Daoy (cell line): ENCODE data around the gene ARHGEF7. TPM values are rescaled to one million over a fixed set of nuclear protein-coding genes. Genes with fewer than 3 reads are reported as not detected.

Experiments used
- DNase-seq: peaks from one replicate; pipeline ENCODE4 v3.0.0-alpha.2; 2015; ENCODE audit warnings: low read depth
- total RNA-seq: library from RNA; depleted of rRNA; stranded (reverse); fragments of >200 nt; shearing (Covaris generic); gene quantifications from 2 replicates; pipeline ENCODE4 v1.2.3, GENCODE V29; 2014; rRNA removed

The ARHGEF7 gene
- total RNA-seq, 1 experiment from 2014 or later = 12.6 TPM

DNA sequence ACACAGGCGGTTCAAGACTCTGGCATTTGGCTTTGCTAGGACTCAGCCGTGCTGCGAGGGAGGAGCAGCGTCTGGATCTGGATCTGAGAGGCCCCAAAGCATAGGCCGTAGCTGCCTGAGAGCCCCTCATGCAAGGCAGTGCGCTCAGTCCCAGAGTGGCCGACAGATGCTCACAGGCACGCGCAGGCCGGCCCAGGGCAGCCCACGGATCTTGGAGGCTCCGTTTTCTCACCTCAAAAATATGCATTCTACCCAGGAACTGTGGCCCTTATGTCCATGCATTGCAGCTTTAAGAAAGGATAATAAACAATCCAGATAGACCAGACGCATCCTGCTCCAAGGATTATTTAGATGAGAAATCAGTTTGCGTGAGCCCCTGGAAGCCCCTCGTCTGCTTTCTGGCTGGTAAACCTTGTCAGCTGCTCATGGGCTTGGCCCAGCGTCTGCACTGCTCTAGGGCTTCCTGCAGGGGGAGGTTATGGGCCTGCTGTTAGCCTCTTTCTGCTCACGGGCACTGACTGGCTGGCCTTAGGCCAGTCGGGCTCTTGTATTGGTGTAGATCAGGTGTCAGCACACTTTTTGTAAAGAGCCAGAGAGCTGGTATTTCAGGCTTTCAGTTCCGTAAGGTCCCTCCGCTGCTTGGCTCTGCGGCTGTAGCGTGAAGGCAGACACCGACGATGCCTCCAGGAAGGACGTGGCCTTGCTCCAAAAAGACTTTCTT is 229.5 kb downstream of the ARHGEF7 start:
- peak; percentile 52 for DNase-seq

DNA sequence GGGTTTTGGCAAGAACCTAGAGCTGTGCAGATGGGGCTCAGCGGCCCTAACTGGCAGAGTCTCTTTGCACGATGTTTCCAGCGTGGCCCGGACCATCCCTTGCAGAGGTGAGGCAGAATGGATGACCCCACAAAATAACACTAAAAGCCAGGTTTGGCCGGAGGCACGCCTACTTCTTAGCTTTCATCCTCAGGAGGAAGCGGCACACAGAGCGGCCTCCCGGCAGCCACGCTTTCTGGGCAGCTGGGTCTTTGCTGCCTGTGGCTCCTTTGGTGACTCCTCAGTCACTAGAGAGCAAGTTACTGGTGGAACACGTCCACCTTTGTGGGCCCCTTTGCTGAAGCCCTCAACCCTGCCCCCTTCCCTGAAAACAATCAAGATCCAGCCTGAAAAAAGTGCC is 230.6 kb downstream of the ARHGEF7 start:
- DNase-seq = no peak

DNA sequence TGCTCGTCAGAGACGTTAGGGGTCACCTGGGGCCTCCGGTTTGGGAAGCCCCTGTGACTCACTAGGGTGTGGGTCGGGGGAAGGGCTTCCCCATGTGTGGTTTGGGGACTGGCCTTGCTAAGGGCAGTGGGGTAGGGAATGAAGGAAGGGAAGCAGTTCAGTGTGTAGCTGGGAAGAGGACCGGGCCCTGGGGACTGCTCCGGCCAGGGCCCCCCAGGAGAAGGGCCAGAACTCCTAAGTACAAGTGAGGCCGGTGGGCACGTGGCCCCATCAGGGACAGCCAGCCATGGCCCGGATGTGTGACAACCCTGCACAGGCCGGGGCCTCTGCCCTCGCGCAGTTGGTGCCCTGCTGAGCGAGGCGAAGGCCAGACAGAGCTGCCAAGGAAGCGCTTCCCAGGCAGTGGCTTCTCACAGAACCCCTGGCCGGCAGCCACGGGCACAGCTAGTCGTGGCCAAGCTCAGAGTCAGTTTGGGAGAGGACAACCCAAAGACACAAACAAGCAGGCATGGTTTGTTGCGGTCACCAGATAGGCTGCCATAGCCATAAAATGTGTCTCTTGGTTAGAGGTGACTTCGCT is 231.1 kb downstream of the ARHGEF7 start:
- no peak for DNase-seq

DNA sequence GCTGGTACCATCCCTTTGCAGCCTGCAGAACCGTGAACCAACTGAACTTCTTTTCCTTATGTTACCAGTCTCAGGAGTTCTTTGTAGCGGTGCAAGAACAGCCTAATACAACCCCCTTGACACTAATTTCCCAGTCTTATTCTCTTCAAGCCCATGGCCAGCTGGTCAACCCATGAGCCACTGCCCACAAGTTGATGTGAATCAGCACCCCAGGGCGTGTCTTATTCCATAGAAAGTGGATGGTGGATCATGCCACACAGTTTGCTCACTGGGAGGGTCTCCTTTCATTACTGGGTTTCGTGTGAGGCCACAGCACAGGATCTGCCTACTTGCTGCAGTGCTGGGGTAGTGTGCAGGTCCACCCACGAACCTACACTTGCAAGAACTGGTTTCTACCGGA is 232.3 kb downstream of the ARHGEF7 start:
- no peak for DNase-seq

DNA sequence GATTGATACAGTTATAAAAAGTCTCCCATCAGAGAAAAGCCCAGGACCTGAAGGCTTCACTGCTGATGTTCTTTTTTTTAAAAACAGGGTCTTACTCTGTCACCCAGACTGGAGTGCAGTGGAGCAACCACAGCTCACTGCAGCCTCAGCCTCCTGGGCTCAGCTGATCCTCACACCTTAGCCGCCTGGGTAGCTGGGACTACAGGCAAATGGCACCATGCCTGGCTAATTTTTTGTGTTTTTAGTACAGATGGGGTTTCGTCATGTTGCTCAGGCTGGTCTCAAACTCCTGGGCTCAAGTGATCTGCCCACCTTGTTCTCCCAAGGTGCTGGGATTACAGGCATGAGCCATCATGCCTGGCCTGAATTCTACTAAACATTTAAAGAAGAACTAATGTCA is 238.4 kb downstream of the ARHGEF7 start:
- no peak for DNase-seq

DNA sequence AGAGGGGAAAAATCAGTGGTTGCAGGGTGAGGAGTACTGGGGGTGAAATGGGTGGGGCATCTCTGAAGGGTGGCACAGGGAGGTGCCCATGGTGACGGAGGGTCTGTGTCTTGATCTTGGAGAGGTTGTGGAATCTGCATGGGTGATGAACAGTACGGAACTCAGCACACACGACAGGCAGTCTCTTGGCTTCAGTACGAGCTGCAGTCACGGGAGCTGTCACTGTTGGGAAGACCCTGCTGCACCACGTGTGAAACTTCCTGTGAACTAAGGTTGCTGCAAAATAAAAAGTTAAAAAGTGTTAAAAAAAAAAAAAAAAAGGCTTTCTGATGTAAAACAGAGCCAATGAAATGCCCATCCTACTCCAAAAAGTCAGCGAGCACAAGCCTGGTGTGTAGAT is 239.7 kb downstream of the ARHGEF7 start:
- DNase-seq = no peak

Other genes with a start within 250 kb of the ARHGEF7 start
- 25.2 and 30.3 TPM in 2 replicates for gene ANKRD10, start 200.2 kb upstream of the ARHGEF7 start, total RNA-seq
- gene TEX29, start 205.3 kb downstream of the ARHGEF7 start, total RNA-seq = not detected in 2 replicates